K562 (cell line): Measurements from ENCODE around the gene PPY. TPM values are rescaled to one million over a fixed set of nuclear protein-coding genes. Genes with fewer than 3 reads are reported as not detected.

ENCODE experiments used
- ATAC-seq: fragments of 200-7000 bp; cut with Tn5 transposase; 3 replicates; pipeline ENCODE4 v1.9.1; 2020; ENCODE audit warnings: moderate library complexity
- BruUV-seq: library from RNA; stranded (reverse); fragments of 400-500 nt; replicated peaks from 2 replicates; lab custom pipeline; 2021; lab: Mats Ljungman, UMichigan
- CTCF ChIA-PET: fragments of 300-600 bp; formaldehyde crosslinking; extraction: SDS; loops from one replicate; lab custom pipeline; 2021; ENCODE audit warnings: low intra/inter-chr PET ratio; lab: Yijun Ruan, JAX
- POLR2A ChIA-PET: fragments of 300-600, 350-650 bp; sonication (Branson Sonifier 250); formaldehyde crosslinking; extraction: SDS; loops from one replicate; lab custom pipeline; 2021; ENCODE audit warnings: antibody characterized with exemption, inconsistent platforms; lab: Yijun Ruan, JAX
- DNase-seq, 4 experiments: peaks; one replicate each; pipeline versions ENCODE4 v3.0.0 to v3.0.0-alpha.2; 2011 to 2018; ENCODE audit warnings: low spot score in 3 of 4, mixed read lengths in 3 of 4; ENCODE audit errors: extremely low read depth in 1 of 4
- FAIRE-seq: peaks from 2 replicates; lab custom pipeline; 2011; peaks lifted over from hg19 to GRCh38; lab: Jason Lieb, UNC
- H2AFZ ChIP-seq: 2 replicates; pipeline ENCODE4 v1.6.0; 2011; ENCODE audit warnings: low read depth, low read length, control low read depth, inconsistent platforms
- H3K27ac ChIP-seq: fragments of 200-600 bp; 3 replicates; pipeline ENCODE4 v1.8.0; 2011; ENCODE audit warnings: low read depth, mild to moderate bottlenecking, control low read depth, inconsistent platforms, low read length, moderate library complexity, mixed read lengths; ENCODE audit errors: extremely low read depth
- H3K27me3 ChIP-seq, 2 experiments: fragments of 300-600 bp in 1 of 2; 2 replicates in 1 of 2; 3 replicates in 1 of 2; pipeline versions ENCODE4 v1.6.0 to v1.8.0; 2011; ENCODE audit warnings: inconsistent platforms in 2 of 2, low read length in 2 of 2, mild to moderate bottlenecking in 1 of 2, mixed read lengths in 1 of 2, moderate library complexity in 1 of 2; ENCODE audit not compliant: control insufficient read depth in 2 of 2, insufficient read depth in 2 of 2
- H3K36me3 ChIP-seq: fragments of 300-600 bp; 3 replicates; pipeline ENCODE4 v1.8.0; 2011; ENCODE audit warnings: mild to moderate bottlenecking, low read length, inconsistent platforms; ENCODE audit not compliant: control insufficient read depth, insufficient read depth
- H3K4me1 ChIP-seq, 2 experiments: fragments of 200-600 bp in 1 of 2; replicated peaks in 1 of 2; 2 replicates in 1 of 2; 3 replicates in 1 of 2; pipeline versions ENCODE4 v1.5.1 to v1.8.0; 2011; ENCODE audit warnings: inconsistent platforms in 2 of 2, low read length in 2 of 2, mild to moderate bottlenecking in 1 of 2, mixed read lengths in 1 of 2, moderate library complexity in 1 of 2; ENCODE audit not compliant: control insufficient read depth in 2 of 2, insufficient read depth in 2 of 2
- H3K4me2 ChIP-seq: 2 replicates; pipeline ENCODE4 v1.6.1; 2011; ENCODE audit warnings: low read length, control low read depth, inconsistent platforms, mixed read lengths; ENCODE audit not compliant: insufficient read depth
- H3K4me3 ChIP-seq: fragments of 200-600 bp; sonication (generic), shearing (Covaris generic); 2 replicates; pipeline ENCODE4 v1.5.1; 2016; ENCODE audit warnings: control low read depth, inconsistent platforms
- H3K79me2 ChIP-seq: fragments of 200-600 bp; 3 replicates; pipeline ENCODE4 v1.8.0; 2011; ENCODE audit warnings: low read length, inconsistent platforms; ENCODE audit not compliant: control insufficient read depth, insufficient read depth
- H3K9ac ChIP-seq, 2 experiments: 2 replicates each; pipeline versions ENCODE4 v1.6.0 to v1.6.1; 2011; ENCODE audit warnings: low read depth in 2 of 2, low read length in 2 of 2, control low read depth in 1 of 2, inconsistent platforms in 1 of 2, mild to moderate bottlenecking in 1 of 2, mixed read lengths in 1 of 2; ENCODE audit not compliant: insufficient read depth in 1 of 2
- H3K9me1 ChIP-seq: one replicate; pipeline ENCODE4 v1.6.0; 2011; ENCODE audit warnings: inconsistent platforms, mild to moderate bottlenecking, low read length, moderate library complexity; ENCODE audit not compliant: control insufficient read depth, insufficient read depth
- H3K9me3 ChIP-seq: replicated peaks from 2 replicates; pipeline ENCODE4 v1.5.1; 2011; ENCODE audit warnings: low read depth, low read length, inconsistent platforms; ENCODE audit not compliant: control insufficient read depth, insufficient read depth
- H4K20me1 ChIP-seq: replicated peaks from 2 replicates; pipeline ENCODE4 v1.6.1; 2011; ENCODE audit warnings: low read length, inconsistent platforms, mixed read lengths; ENCODE audit not compliant: control insufficient read depth, insufficient read depth
- EGR1 ChIP-seq: fragments of 450-650 bp; conservative IDR thresholded peaks from 2 replicates; pipeline ENCODE4 v1.6.1; 2017; ENCODE audit warnings: mild to moderate bottlenecking
- PHF20 ChIP-seq: fragments of 450-650 bp; IDR thresholded peaks from 2 replicates; pipeline ENCODE4 v1.6.1; 2018; ENCODE audit not compliant: partially characterized antibody
- PYGO2 ChIP-seq: fragments of 450-650 bp; IDR thresholded peaks from 2 replicates; pipeline ENCODE4 v1.6.1; 2016; ENCODE audit warnings: mild to moderate bottlenecking, missing genetic modification characterization, moderate library complexity, missing compliant biosample characterization
- RBM34 ChIP-seq: fragments of 200-400 bp; formaldehyde crosslinking; IDR thresholded peaks from 2 replicates; pipeline ENCODE4 v1.6.1; 2018; ENCODE audit warnings: low read length, borderline replicate concordance; ENCODE audit not compliant: insufficient read depth
- SRSF1 ChIP-seq: fragments of 200-400 bp; formaldehyde crosslinking; IDR thresholded peaks from 2 replicates; pipeline ENCODE4 v1.6.1; 2017; ENCODE audit warnings: mild to moderate bottlenecking, low read depth, low read length, moderate library complexity
- TCF3 ChIP-seq: sonication (generic); formaldehyde crosslinking; IDR thresholded peaks from 2 replicates; pipeline ENCODE4 v1.4.0; 2020; ENCODE audit warnings: mild to moderate bottlenecking, missing genetic modification reagents
- ZNF274 ChIP-seq: IDR thresholded peaks from 2 replicates; pipeline ENCODE4 v1.6.1; 2011; ENCODE audit warnings: low read depth, mild to moderate bottlenecking, low read length, moderate library complexity, borderline replicate concordance
- ZZZ3 ChIP-seq: fragments of 450-650 bp; IDR thresholded peaks from 2 replicates; pipeline ENCODE4 v1.6.1; 2016; ENCODE audit warnings: antibody characterized with exemption, mild to moderate bottlenecking, moderate library complexity
- WGBS: fragments of 100-300 bp; shearing (Covaris generic); methylation state at CpG from one replicate; pipeline ENCODE4 v1.1.6; 2016; ENCODE audit warnings: low coverage, mixed read lengths; ENCODE audit not compliant: insufficient coverage; ENCODE audit errors: missing lambda C conversion rate; 5-methylcytosine and 5-hydroxymethylcytosine counted together
- in situ Hi-C: fragments of 300-500 bp; cut with MboI; formaldehyde crosslinking; loops from 4 replicates; pipeline ENCODE4 v1.15.0; 2018; ENCODE audit warnings: inconsistent platforms, mixed read lengths
- intact Hi-C: fragments of 100-400 bp; cut with micrococcal nuclease; formaldehyde crosslinking; loops from 2 replicates; pipeline ENCODE4 v1.14.2; 2022
- polyA plus RNA-seq, 8 experiments: library from polyadenylated mRNA; depleted of rRNA in 4 of 8; stranded (reverse) in 5 of 8; unstranded in 3 of 8; fragments of >200 nt; fragmentation: Nextera tagmentation in 2 of 8; fragmentation: Illumina TruSeq in 1 of 8; extraction: Ambion mirVana in 2 of 8; extraction: Trizol in 1 of 8; gene quantifications; 2 replicates each; pipeline versions ENCODE4 v1.2.1 to v1.2.3, GENCODE V29; 2011 to 2014; ENCODE audit warnings: inconsistent platforms in 1 of 8, missing spikeins in 1 of 8
- total RNA-seq, 7 experiments: library from RNA; depleted of rRNA in 6 of 7; stranded (reverse); fragments of >200 nt in 6 of 7; fragmentation: Illumina TruSeq in 2 of 7; extraction: Trizol in 2 of 7; gene quantifications; 2 replicates each; pipeline versions ENCODE4 v1.2.1 to v1.2.3, GENCODE V29; 2011 to 2021; ENCODE audit warnings: low replicate concordance in 1 of 7
- TF ChIP-seq, protein P1 (sequence below): fragments of 450-650 bp; IDR thresholded peaks from 2 replicates; pipeline ENCODE4 v1.6.1; 2016; ENCODE audit warnings: mild to moderate bottlenecking, moderate library complexity

Gene PPY
- total and polyA plus RNA-seq, 9 of the 15 experiments (the other 6 are each of a cell fraction or from before 2014, with no cell fraction given), result not detected

DNA sequence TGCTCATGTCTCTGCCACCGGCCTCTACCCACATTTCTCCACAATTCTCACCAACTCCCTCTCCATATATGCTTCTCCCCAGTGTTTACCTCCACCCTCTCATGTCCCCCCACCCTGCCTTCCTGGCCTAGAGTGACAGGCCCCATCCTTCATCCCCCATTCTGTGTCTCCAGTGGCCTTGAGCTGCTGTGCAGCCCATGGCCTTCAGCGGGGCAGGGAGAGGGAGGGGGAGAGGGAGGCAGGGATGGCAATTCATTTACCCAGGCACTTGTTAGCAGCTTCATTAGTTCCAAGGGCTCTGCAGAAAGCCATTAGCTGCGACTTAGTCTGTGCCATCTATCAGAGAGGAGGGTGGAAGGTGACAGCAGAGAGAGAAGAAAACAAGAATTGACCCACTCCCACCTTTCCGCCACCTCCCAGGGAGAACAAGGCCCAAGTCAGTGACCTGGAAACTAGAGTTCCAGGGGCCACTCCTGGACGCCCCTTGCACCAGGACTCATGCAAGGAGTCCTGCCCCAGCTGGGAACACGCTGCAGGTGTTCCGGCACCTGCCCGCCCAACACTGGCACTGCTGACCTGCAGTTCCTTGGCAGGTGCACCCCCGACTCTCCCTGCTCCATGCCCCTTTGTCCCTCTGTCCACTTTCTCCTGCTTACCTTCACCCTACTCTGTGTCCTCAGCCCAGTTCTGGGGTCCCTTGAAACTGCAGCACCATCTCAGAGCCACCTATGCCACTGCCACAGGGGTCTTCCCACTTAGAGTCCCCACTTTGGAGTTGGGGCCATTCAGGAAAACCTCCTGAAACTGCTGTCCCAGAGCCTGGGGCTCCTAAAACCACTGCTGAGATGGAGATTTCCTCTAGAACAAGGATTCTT is 34.9 kb upstream of the PPY start:
- DNase-seq, result no peak
- in situ Hi-C loops (no loop called here), intact Hi-C loops (no loop called here)
- no peak overlapping the region for H3K27ac ChIP-seq
- H3K9ac ChIP-seq, result no peak overlapping the region
- no peaks in the 10 kb centered on the region for H3K36me3 ChIP-seq
- TF ChIP-seq PYGO2 (no peak), ZZZ3 (no peak), SRSF1 (no peak), TCF3 (no peak), ZNF274 (no peak), RBM34 (no peak), EGR1 (no peak), PHF20 (no peak)
- TF ChIP-seq, protein P1, sequence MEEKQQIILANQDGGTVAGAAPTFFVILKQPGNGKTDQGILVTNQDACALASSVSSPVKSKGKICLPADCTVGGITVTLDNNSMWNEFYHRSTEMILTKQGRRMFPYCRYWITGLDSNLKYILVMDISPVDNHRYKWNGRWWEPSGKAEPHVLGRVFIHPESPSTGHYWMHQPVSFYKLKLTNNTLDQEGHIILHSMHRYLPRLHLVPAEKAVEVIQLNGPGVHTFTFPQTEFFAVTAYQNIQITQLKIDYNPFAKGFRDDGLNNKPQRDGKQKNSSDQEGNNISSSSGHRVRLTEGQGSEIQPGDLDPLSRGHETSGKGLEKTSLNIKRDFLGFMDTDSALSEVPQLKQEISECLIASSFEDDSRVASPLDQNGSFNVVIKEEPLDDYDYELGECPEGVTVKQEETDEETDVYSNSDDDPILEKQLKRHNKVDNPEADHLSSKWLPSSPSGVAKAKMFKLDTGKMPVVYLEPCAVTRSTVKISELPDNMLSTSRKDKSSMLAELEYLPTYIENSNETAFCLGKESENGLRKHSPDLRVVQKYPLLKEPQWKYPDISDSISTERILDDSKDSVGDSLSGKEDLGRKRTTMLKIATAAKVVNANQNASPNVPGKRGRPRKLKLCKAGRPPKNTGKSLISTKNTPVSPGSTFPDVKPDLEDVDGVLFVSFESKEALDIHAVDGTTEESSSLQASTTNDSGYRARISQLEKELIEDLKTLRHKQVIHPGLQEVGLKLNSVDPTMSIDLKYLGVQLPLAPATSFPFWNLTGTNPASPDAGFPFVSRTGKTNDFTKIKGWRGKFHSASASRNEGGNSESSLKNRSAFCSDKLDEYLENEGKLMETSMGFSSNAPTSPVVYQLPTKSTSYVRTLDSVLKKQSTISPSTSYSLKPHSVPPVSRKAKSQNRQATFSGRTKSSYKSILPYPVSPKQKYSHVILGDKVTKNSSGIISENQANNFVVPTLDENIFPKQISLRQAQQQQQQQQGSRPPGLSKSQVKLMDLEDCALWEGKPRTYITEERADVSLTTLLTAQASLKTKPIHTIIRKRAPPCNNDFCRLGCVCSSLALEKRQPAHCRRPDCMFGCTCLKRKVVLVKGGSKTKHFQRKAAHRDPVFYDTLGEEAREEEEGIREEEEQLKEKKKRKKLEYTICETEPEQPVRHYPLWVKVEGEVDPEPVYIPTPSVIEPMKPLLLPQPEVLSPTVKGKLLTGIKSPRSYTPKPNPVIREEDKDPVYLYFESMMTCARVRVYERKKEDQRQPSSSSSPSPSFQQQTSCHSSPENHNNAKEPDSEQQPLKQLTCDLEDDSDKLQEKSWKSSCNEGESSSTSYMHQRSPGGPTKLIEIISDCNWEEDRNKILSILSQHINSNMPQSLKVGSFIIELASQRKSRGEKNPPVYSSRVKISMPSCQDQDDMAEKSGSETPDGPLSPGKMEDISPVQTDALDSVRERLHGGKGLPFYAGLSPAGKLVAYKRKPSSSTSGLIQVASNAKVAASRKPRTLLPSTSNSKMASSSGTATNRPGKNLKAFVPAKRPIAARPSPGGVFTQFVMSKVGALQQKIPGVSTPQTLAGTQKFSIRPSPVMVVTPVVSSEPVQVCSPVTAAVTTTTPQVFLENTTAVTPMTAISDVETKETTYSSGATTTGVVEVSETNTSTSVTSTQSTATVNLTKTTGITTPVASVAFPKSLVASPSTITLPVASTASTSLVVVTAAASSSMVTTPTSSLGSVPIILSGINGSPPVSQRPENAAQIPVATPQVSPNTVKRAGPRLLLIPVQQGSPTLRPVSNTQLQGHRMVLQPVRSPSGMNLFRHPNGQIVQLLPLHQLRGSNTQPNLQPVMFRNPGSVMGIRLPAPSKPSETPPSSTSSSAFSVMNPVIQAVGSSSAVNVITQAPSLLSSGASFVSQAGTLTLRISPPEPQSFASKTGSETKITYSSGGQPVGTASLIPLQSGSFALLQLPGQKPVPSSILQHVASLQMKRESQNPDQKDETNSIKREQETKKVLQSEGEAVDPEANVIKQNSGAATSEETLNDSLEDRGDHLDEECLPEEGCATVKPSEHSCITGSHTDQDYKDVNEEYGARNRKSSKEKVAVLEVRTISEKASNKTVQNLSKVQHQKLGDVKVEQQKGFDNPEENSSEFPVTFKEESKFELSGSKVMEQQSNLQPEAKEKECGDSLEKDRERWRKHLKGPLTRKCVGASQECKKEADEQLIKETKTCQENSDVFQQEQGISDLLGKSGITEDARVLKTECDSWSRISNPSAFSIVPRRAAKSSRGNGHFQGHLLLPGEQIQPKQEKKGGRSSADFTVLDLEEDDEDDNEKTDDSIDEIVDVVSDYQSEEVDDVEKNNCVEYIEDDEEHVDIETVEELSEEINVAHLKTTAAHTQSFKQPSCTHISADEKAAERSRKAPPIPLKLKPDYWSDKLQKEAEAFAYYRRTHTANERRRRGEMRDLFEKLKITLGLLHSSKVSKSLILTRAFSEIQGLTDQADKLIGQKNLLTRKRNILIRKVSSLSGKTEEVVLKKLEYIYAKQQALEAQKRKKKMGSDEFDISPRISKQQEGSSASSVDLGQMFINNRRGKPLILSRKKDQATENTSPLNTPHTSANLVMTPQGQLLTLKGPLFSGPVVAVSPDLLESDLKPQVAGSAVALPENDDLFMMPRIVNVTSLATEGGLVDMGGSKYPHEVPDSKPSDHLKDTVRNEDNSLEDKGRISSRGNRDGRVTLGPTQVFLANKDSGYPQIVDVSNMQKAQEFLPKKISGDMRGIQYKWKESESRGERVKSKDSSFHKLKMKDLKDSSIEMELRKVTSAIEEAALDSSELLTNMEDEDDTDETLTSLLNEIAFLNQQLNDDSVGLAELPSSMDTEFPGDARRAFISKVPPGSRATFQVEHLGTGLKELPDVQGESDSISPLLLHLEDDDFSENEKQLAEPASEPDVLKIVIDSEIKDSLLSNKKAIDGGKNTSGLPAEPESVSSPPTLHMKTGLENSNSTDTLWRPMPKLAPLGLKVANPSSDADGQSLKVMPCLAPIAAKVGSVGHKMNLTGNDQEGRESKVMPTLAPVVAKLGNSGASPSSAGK, result no peak
- H3K27me3 ChIP-seq, result peaks cover 23 to 49% of the 10 kb centered on the region in 2 experiments
- no peaks in the 10 kb centered on the region for H3K79me2 ChIP-seq
- ChIA-PET POLR2A (interaction anchor here (0.5 to 0.6 kb wide), 2 partner anchors 50 to 171 kb away, joined by 3 to 4 read pairs; no protein-coding TSS in a partner anchor), CTCF (no interaction called here)
- WGBS, result 11% methylated on average over 9 of the region's 9 CpGs
- no TSS peak for BruUV-seq
- ATAC-seq, result no peak
- H3K9me1 ChIP-seq, result no peaks in the 10 kb centered on the region
- no peaks in the 10 kb centered on the region for H3K4me1 ChIP-seq
- no peak overlapping the region for H3K4me2 ChIP-seq
- FAIRE-seq, result no peak
- H3K4me3 ChIP-seq, result no peak overlapping the region
- H4K20me1 ChIP-seq, result no peaks in the 10 kb centered on the region
- H2AFZ ChIP-seq, result no peak overlapping the region
- no peaks in the 10 kb centered on the region; the same call in 1 of the 2 replicates for H3K9me3 ChIP-seq
